C4-2B (cell line): ENCODE results near the gene TJP1.

Experiments
- CTCF ChIP-seq: fragments of 450-650 bp; conservative IDR thresholded peaks from 2 replicates; pipeline ENCODE4 v1.5.1; 2017; ENCODE audit warnings: mild to moderate bottlenecking
- ZFX ChIP-seq: fragments of 450-650 bp; IDR thresholded peaks from 2 replicates; pipeline ENCODE4 v1.6.1; 2017

DNA sequence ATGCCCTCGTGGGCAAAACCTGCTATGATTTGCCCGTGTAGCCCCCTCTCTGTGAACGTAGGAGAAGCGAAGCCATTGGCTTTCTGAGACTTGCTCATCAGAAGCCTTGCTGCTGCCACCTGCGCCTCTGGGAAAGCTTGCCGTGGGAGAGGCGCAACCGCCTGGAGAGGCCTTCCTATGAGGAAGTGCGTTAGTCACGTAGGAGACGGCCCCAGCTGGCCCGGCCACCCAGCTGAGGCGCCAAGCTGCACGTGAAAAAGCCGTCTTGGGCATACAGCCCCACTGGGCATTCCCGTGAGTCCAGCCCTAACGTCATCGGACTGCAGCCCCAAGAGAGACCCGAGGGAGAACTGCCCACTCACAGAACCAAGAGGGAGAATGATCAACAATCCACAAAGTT lies 49.1 kb upstream of the TJP1 start:
- TF ChIP-seq CTCF (no peak), ZFX (no peak)
